Skeletal muscle satellite cell (primary cell): Measurements from ENCODE around the gene MAPK8IP1. TPM values are rescaled to one million over a fixed set of nuclear protein-coding genes. Genes with fewer than 3 reads are reported as not detected.
"Not testable (repeated sequence)": the region's sequence is repeated elsewhere in the genome, so short reads cannot be mapped to it uniquely, and the experiment has no call there.

Source experiments
- H3K27me3 ChIP-seq: 2 replicates; pipeline ENCODE4 v1.7.0; 2013; ENCODE audit warnings: low read length; ENCODE audit not compliant: control insufficient read depth, insufficient read depth
- H3K36me3 ChIP-seq: 2 replicates; pipeline ENCODE4 v1.7.0; 2013; ENCODE audit warnings: mild to moderate bottlenecking, control low read depth, low read length; ENCODE audit not compliant: insufficient read depth
- H3K4me1 ChIP-seq: 2 replicates; pipeline ENCODE4 v1.7.0; 2013; ENCODE audit warnings: low read length; ENCODE audit not compliant: control insufficient read depth, insufficient read depth
- H3K4me2 ChIP-seq: 2 replicates; pipeline ENCODE4 v1.7.0; 2013; ENCODE audit warnings: mild to moderate bottlenecking, low read length
- H3K4me3 ChIP-seq: 2 replicates; pipeline ENCODE4 v1.7.0; 2013; ENCODE audit warnings: low read length
- H3K9ac ChIP-seq: 2 replicates; pipeline ENCODE4 v1.7.0; 2013; ENCODE audit warnings: mild to moderate bottlenecking, low read depth, low read length, moderate library complexity
- H3K9me3 ChIP-seq: replicated peaks from 2 replicates; pipeline ENCODE4 v1.7.0; 2013; ENCODE audit warnings: mild to moderate bottlenecking, control low read depth, low read length
- total RNA-seq: library from RNA; depleted of rRNA; stranded (reverse); fragments of >200 nt; gene quantifications from 2 replicates; pipeline ENCODE4 v1.2.3, GENCODE V29; 2012; rRNA removed

The MAPK8IP1 gene
- total RNA-seq: 2.5 and 5.0 TPM in 2 replicates

GRCh38 chr11:45885274-45885920 is at the start of gene MAPK8IP1:
Gene MAPK8IP1, plus strand, starts transcription at chr11:45885651. Its CDS starts 170 bp downstream, at chr11:45885821.
- Histone ChIP-seq H3K4me3 (peak within 1 kb of the TSS; percentile 64), H3K27me3 (peaks cover 27% of the 10 kb centered on the region), H3K4me1 (peaks cover 7% of the 10 kb centered on the region), H3K9me3 (no peaks in the 10 kb centered on the region), H3K4me2 (peak within 1 kb of the TSS; percentile 79), H3K36me3 (peaks cover 11% of the 10 kb centered on the region), H3K9ac (no peak within 1 kb of the TSS)

GRCh38 chr11:45839204-45839603 is 46.2 kb upstream of the MAPK8IP1 start:
- Histone ChIP-seq H3K4me2 (no peak overlapping the region), H3K27me3 (peaks cover 24% of the 10 kb centered on the region), H3K36me3 (no peaks in the 10 kb centered on the region), H3K4me3 (no peak overlapping the region), H3K4me1 (no peaks in the 10 kb centered on the region), H3K9me3 (no peaks in the 10 kb centered on the region), H3K9ac (no peak overlapping the region)

GRCh38 chr11:45840251-45840650 is 45.2 kb upstream of the MAPK8IP1 start:
- H3K9ac ChIP-seq, H3K4me3 ChIP-seq, H3K36me3 ChIP-seq, H3K9me3 ChIP-seq, H3K4me1 ChIP-seq, H3K4me2 ChIP-seq: not testable (repeated sequence)
- H3K27me3 ChIP-seq: peaks cover 23% of the 10 kb centered on the region

- no peak overlapping the region for H3K4me3 ChIP-seq
- peaks cover 26% of the 10 kb centered on the region for H3K27me3 ChIP-seq
- peak overlapping the region; percentile 70 for H3K4me2 ChIP-seq
- no peaks in the 10 kb centered on the region for H3K9me3 ChIP-seq
- H3K4me1 ChIP-seq: peaks cover 11% of the 10 kb centered on the region
- no peak overlapping the region for H3K9ac ChIP-seq
- H3K36me3 ChIP-seq: no peaks in the 10 kb centered on the region
Measured at GRCh38 chr11:45843158-45843924, 42.1 kb upstream of the MAPK8IP1 start.

- Histone ChIP-seq H3K27me3 (peaks cover 26% of the 10 kb centered on the region), H3K4me2 (no peak overlapping the region), H3K9ac (no peak overlapping the region), H3K4me3 (no peak overlapping the region), H3K4me1 (peaks cover 17% of the 10 kb centered on the region), H3K36me3 (no peaks in the 10 kb centered on the region), H3K9me3 (no peaks in the 10 kb centered on the region)
Measured at GRCh38 chr11:45844822-45845578, 40.5 kb upstream of the MAPK8IP1 start.

- Histone ChIP-seq H3K4me2 (peak overlapping the region; percentile 81), H3K9me3 (no peaks in the 10 kb centered on the region), H3K4me1 (peaks cover 17% of the 10 kb centered on the region), H3K36me3 (no peaks in the 10 kb centered on the region), H3K4me3 (peak overlapping the region; percentile 63), H3K27me3 (peaks cover 26% of the 10 kb centered on the region), H3K9ac (no peak overlapping the region)
Measured at GRCh38 chr11:45846174-45846675, 39.2 kb upstream of the MAPK8IP1 start.

- no peaks in the 10 kb centered on the region for H3K9me3 ChIP-seq
- H3K36me3 ChIP-seq: no peaks in the 10 kb centered on the region
- peak within 1 kb of the TSS; percentile 93 for H3K4me3 ChIP-seq
- H3K4me2 ChIP-seq: peak within 1 kb of the TSS; percentile 91
- peaks cover 17% of the 10 kb centered on the region for H3K4me1 ChIP-seq
- peaks cover 16% of the 10 kb centered on the region for H3K27me3 ChIP-seq
- H3K9ac ChIP-seq: peak within 1 kb of the TSS; percentile 94
Measured at GRCh38 chr11:45846974-45847910, 38.2 kb upstream of the MAPK8IP1 start, which contains the start of gene CRY2. Gene CRY2, plus strand, starts transcription at chr11:45847475. Its CDS starts 16 bp downstream, at chr11:45847491.

- H3K27me3 ChIP-seq: peaks cover 10% of the 10 kb centered on the region
- H3K36me3 ChIP-seq: no peaks in the 10 kb centered on the region
- peak overlapping the region; percentile 94 for H3K9ac ChIP-seq
- H3K4me1 ChIP-seq: peaks cover 17% of the 10 kb centered on the region
- H3K4me3 ChIP-seq: peak overlapping the region; percentile 93
- peak overlapping the region; percentile 91 for H3K4me2 ChIP-seq
- no peaks in the 10 kb centered on the region for H3K9me3 ChIP-seq
Measured at GRCh38 chr11:45847911-45848316, 37.5 kb upstream of the MAPK8IP1 start.

GRCh38 chr11:45848654-45849081 is 36.8 kb upstream of the MAPK8IP1 start:
- Histone ChIP-seq H3K9me3 (no peaks in the 10 kb centered on the region), H3K4me1 (peaks cover 17% of the 10 kb centered on the region), H3K9ac (peak overlapping the region; percentile 94), H3K27me3 (peaks cover 10% of the 10 kb centered on the region), H3K4me3 (peak overlapping the region; percentile 93), H3K36me3 (no peaks in the 10 kb centered on the region), H3K4me2 (peak overlapping the region; percentile 91)

- no peaks in the 10 kb centered on the region for H3K36me3 ChIP-seq
- no peak overlapping the region for H3K9ac ChIP-seq
- H3K27me3 ChIP-seq: peaks cover 4% of the 10 kb centered on the region
- H3K4me3 ChIP-seq: no peak overlapping the region
- H3K4me1 ChIP-seq: peaks cover 17% of the 10 kb centered on the region
- no peak overlapping the region for H3K4me2 ChIP-seq
- H3K9me3 ChIP-seq: no peaks in the 10 kb centered on the region
Measured at GRCh38 chr11:45850446-45850845, 35.0 kb upstream of the MAPK8IP1 start.
